Neural crest cell (in vitro differentiated cells): ENCODE results near the gene VIPR2. TPM values are rescaled to one million over a fixed set of nuclear protein-coding genes. Genes with fewer than 3 reads are reported as not detected.
A peak's percentile ranks its signal among the peaks of the same experiment; 100 is the strongest.
"Not testable (repeated sequence)": the region's sequence is repeated elsewhere in the genome, so short reads cannot be mapped to it uniquely, and the experiment has no call there.

Source experiments
- DNase-seq: peaks from one replicate; pipeline ENCODE4 v3.0.0; 2021; ENCODE audit warnings: low read depth, mixed read lengths, low spot score
- H3K27ac Mint-ChIP-seq: one replicate; pipeline ENCODE4 v1.8.0; 2021; ENCODE audit warnings: mild to moderate bottlenecking, mixed read lengths; ENCODE audit not compliant: unreplicated experiment
- H3K27me3 Mint-ChIP-seq: 2 replicates; pipeline ENCODE4 v1.8.0; 2021; ENCODE audit warnings: low read depth, mild to moderate bottlenecking, mixed read lengths
- H3K36me3 Mint-ChIP-seq: 2 replicates; pipeline ENCODE4 v1.8.0; 2021; ENCODE audit warnings: low read depth, mild to moderate bottlenecking, mixed read lengths
- H3K4me1 Mint-ChIP-seq: 2 replicates; pipeline ENCODE4 v1.8.0; 2021; ENCODE audit warnings: mixed read lengths
- H3K4me3 Mint-ChIP-seq: one replicate; pipeline ENCODE4 v1.8.0; 2021; ENCODE audit warnings: mild to moderate bottlenecking, mixed read lengths
- H3K9me3 Mint-ChIP-seq: 2 replicates; pipeline ENCODE4 v1.8.0; 2021; ENCODE audit warnings: mixed read lengths
- total RNA-seq: library from RNA; stranded (reverse); gene quantifications from 2 replicates; pipeline ENCODE4 v1.2.1, GENCODE V29; 2021
- TF ChIP-seq, protein P1 (sequence below): fragments of 200-600 bp; sonication (generic); conservative IDR thresholded peaks from 2 replicates; pipeline ENCODE4 v1.5.0; 2021; ENCODE audit warnings: antibody characterized with exemption, mild to moderate bottlenecking

The VIPR2 gene
- total RNA-seq, 1 donor from 2014 or later: 0.16 TPM

DNA sequence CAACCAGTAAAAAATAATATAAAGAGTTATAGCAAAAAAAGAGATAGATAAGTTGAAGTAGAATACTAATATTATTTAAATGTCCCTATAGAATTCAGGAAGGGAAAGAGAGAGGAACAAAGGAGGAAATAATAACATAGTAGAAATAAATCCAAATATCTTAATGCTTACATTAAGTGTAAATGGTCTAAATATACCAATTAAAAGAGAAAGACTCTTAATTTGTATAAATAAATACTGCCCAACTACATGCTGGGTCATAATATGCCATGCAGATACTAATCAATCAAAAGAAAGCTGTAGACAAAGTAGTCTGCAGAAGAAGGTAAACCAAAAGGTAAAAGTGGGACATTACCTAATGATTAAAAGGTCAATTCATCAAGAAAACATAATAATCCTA, 43.3 kb upstream of the VIPR2 start:
- TF ChIP-seq, protein P1, sequence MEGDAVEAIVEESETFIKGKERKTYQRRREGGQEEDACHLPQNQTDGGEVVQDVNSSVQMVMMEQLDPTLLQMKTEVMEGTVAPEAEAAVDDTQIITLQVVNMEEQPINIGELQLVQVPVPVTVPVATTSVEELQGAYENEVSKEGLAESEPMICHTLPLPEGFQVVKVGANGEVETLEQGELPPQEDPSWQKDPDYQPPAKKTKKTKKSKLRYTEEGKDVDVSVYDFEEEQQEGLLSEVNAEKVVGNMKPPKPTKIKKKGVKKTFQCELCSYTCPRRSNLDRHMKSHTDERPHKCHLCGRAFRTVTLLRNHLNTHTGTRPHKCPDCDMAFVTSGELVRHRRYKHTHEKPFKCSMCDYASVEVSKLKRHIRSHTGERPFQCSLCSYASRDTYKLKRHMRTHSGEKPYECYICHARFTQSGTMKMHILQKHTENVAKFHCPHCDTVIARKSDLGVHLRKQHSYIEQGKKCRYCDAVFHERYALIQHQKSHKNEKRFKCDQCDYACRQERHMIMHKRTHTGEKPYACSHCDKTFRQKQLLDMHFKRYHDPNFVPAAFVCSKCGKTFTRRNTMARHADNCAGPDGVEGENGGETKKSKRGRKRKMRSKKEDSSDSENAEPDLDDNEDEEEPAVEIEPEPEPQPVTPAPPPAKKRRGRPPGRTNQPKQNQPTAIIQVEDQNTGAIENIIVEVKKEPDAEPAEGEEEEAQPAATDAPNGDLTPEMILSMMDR: no peak
- H3K4me3 Mint-ChIP-seq: no peak overlapping the region
- H3K27ac Mint-ChIP-seq: no peak overlapping the region
- H3K4me1 Mint-ChIP-seq: no peaks in the 10 kb centered on the region
- H3K27me3 Mint-ChIP-seq: peaks cover 56% of the 10 kb centered on the region
- DNase-seq: no peak
- H3K9me3 Mint-ChIP-seq: peaks cover 6% of the 10 kb centered on the region
- peaks cover 4% of the 10 kb centered on the region for H3K36me3 Mint-ChIP-seq

DNA sequence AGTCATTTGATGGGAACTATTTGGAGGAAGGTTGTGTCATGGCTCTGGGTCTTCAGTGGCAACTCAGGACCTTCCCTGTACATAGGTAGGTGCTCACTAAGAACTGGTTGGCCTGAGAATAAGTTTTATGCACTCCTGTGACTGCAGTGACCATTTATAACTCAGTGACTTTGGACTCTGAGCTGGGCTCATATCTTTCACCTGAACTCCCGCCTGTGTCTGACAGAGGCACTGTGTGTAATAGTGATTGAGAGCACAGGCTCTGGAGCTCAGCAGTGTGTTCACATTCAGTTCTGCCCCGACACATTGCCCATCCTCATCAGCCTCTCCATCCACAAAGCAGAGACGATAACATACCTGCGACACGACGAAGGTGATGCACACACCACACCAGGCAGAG, 34.6 kb upstream of the VIPR2 start:
- no peak for DNase-seq
- Mint-ChIP-seq H3K9me3 (peaks cover 13% of the 10 kb centered on the region), H3K36me3 (no peaks in the 10 kb centered on the region)

DNA sequence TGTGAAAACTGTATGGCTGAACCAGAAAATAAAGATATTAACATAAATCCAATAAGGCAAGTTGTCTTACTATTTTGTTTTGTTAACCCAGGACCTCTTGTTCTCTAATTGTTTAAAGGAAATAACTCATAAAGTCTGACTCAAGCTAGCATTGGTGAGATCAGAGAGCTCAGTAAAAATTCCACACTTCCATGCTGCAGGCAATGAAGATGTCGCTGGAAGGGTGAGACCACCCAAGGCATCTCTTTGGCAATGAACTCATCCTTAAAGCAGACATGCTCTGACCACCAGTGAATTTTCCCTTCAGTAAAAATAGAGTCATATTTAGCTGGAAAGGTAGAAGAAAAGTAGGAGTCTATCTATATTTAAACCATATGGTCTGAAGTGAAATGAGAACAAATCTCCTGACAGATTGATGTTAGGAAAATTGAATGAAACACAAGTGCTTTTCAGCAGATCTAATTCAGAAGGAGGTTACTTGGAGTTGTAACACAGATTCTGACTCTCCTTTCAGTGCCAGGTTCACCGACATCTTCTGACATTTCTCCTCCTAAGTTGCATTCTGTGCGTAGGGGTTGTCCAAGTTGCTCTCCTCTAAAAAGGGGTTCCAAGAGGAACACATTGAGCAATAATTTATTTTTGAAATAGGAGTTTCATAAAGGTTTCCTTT, 32.8 kb upstream of the VIPR2 start:
- Mint-ChIP-seq H3K36me3 (peaks cover 4% of the 10 kb centered on the region), H3K4me3 (no peak overlapping the region), H3K27ac (no peak overlapping the region), H3K9me3 (peaks cover 16% of the 10 kb centered on the region), H3K27me3 (peaks cover 44% of the 10 kb centered on the region), H3K4me1 (no peaks in the 10 kb centered on the region)
- no peak for DNase-seq
- TF ChIP-seq, protein P1: no peak

More for the DNA sequence above, 34.6 kb upstream of the VIPR2 start:
- Mint-ChIP-seq H3K4me1 (no peaks in the 10 kb centered on the region), H3K27ac (no peak overlapping the region), H3K4me3 (no peak overlapping the region), H3K27me3 (peaks cover 45% of the 10 kb centered on the region)
- TF ChIP-seq, protein P1: no peak

DNA sequence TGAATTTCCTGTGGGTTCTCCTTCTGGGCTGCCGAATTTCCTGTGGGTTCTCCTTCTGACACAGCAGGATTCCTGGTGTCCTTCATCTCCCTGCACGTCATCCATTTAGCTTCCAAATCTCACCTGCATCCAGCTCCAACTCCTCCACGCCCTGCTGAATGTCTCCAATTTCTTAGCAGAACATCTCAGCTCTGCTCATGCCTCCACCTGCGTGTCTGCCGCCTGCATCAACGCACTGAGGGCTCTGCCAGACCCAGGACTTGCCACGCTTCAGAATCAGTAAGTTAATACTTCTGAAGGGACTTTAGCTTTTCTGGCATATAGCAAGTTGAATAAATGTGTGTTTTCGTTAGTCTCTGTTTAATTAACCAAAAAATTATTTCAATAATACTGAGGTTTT, 31.1 kb upstream of the VIPR2 start:
- Mint-ChIP-seq H3K36me3 (peaks cover 4% of the 10 kb centered on the region), H3K27ac (no peak overlapping the region), H3K27me3 (peaks cover 44% of the 10 kb centered on the region), H3K4me1 (no peaks in the 10 kb centered on the region), H3K4me3 (no peak overlapping the region), H3K9me3 (peaks cover 16% of the 10 kb centered on the region)
- TF ChIP-seq, protein P1: no peak
- no peak for DNase-seq

DNA sequence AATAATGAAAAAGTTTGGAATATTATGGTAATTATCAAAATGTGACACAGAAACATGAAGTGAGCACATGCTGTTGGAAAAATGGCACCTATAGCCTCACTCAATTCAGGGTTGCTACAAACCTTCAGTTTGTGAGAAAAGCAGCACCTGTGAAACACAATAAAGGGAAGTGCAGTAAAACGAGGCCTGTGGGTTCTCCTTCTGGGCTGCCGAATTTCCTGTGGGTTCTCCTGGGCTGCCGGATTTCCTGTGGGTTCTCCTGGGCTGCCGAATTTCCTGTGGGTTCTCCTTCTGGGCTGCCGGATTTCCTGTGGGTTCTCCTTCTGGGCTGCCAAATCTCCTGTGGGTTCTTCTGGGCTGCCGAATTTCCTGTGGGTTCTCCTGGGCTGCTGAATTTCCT, 30.4 kb upstream of the VIPR2 start:
- H3K27ac Mint-ChIP-seq: not testable (repeated sequence)

DNA sequence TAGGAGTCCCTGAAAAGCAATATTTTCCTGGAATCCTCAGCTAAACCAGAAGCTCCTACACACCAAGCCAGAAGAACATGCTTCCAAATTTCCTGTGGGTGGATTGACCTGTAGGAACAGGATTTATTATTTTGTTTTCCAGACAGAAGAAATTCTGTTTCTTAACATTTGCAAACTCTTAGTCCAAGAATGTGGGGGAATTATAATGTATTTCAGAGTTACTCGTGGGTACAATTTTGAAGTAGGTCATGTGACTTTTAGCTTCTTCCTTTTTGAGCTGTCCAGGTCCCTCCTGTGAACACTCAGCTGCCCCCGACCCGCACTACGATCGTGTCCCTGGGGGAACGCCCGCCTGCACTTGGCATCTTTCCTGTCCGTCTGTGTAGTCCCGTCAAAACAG, 27.7 kb upstream of the VIPR2 start:
- Mint-ChIP-seq H3K4me3 (no peak overlapping the region), H3K27ac (peak overlapping the region; percentile 50), H3K4me1 (no peaks in the 10 kb centered on the region), H3K27me3 (peaks cover 19% of the 10 kb centered on the region), H3K9me3 (peaks cover 15% of the 10 kb centered on the region), H3K36me3 (peaks cover 4% of the 10 kb centered on the region)
- no peak for DNase-seq
- TF ChIP-seq, protein P1: no peak

More for the DNA sequence above, 30.4 kb upstream of the VIPR2 start:
- not testable (repeated sequence) for DNase-seq, H3K36me3 Mint-ChIP-seq, H3K4me3 Mint-ChIP-seq, H3K4me1 Mint-ChIP-seq
- peaks cover 15% of the 10 kb centered on the region for H3K9me3 Mint-ChIP-seq
- peaks cover 40% of the 10 kb centered on the region for H3K27me3 Mint-ChIP-seq
